ENCODE data around the gene NRAS.

The NRAS gene

DNA sequence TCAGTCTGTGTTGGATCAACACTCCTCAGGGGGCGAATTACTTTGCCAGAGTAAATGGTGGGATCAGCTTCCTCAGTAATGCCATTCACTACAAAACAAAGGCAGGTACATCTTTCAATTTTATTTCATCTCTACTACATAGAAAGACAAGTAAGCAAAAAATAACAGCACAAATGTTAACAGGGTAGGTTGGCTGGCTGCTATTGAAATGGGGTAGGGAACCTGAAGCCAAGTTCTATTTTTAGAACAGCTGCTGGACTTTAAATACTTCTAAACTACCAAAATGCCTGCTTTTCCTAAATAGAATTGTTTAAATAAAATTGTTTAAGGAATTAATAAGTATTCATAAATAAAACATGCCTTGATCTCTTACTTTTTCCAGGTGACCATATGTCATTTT, 7.3 kb upstream of the NRAS start:
- DNase-seq, result no peak

DNA sequence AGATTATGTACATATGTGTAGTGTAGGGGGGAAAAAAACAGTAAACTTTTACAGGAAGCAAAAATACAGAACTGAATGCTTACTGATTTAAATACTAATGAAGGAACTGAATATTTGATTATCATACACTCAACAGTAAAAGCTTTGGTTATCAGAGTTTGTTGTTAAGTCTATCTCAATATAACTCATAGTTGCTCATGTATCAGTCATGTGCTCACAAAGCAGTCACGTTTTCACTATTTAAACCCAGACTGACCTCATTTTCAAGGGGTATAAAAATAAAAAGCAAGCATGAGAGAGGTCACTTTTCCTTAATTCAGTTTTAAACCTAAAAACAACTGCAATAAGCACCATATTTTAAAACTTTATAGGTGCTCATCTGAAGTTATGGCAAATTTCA, 6.9 kb upstream of the NRAS start:
- DNase-seq, result no peak

DNA sequence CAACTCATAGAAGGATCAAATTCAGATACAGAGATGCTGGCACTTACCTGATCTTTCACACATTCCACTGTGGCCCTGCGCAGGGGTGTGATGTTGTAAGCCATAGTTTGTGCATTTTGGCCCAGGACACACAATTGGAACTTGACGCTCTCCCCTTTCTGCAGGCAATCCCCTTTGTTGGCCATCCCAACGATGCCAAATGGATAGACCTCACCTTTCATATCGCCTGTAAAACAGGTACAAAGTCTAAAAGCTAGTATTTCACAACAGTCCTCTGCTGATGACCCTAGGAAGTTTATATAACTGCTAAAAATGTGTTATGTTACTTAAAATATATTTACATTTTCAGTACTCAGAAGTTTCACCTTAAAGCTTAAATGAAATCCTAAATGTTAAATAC, 3.9 kb upstream of the NRAS start:
- DNase-seq, result no peak

DNA sequence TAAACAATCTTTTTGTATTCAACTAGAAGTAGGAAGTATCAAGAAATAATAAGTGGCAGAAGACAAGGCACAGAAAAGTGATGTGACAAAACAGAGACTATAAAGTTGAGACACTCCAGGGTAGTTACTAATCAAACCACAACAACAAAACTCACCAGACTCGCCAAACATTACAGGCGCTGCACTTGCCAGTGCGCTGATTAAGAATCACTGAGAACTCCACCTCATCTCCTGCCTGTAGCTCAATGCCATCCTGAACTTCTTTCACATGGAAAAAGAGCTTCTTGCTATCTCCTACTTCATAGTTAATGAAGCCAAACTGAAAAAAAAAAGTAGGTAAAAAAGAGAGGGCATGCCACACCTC, 2.8 kb upstream of the NRAS start:
- no peak for DNase-seq

DNA sequence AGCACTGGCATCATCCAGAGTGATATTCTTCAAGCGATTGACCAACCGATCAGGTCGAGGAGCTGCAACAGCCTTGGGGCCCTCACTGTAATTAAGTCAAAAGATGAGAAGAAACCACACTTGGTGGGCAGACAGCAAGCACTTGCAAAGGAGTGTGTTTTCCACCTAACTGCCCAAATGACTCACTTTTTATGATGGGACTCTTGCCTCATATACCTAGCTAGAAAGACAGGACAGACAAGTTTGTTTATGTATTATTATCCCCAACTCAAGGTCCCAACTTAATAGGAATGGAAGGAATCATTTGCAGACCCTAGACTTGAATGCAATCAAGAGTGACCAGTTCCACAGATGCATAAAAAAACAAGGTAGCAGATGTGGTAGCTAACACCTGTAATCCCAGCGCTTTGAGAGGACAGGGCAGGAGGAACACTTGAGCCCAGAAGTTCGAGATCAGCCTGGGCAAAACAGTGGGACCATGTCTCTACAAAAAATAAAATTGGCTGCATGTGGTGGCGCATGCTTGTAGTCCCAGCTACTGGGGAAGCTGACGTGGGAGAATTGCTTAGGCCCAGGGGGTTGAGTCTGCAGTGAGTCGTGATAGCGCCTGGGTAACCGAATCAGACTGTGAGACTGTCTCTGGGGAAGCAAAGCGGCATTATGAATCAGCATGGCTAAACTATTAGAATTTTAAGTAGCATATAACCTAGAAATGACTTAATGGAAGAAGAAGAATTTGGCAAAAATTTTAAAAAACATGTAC, 2.3 kb upstream of the NRAS start:
- DNase-seq, result no peak

DNA sequence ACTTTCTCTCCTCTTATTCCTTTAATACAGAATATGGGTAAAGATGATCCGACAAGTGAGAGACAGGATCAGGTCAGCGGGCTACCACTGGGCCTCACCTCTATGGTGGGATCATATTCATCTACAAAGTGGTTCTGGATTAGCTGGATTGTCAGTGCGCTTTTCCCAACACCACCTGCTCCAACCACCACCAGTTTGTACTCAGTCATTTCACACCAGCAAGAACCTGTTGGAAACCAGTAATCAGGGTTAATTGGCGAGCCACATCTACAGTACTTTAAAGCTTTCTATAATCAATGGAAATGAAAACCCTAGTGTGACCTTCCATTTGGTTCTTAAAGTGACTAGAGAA, 643 bp downstream of the NRAS start:
- no peak for DNase-seq

DNA sequence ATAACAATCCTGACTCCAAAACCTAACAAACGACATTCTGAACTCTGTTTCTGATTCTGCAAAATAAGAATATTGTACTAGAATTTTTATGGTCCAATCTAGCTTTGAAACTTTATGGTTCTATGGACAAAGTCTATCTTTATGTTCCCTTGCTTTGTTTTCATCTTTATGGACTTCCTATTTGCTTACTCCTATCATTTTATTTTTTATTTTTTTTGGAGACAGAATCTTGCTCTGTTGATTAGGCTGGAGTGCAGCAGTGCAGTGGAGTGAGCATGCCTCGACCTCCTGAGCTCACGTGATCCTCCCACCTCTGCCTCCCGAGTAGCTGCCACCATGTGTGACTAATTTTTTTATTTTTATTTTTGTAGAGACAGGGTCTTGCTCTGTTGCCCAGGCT, 3.6 kb downstream of the NRAS start:
- no peak for DNase-seq

DNA sequence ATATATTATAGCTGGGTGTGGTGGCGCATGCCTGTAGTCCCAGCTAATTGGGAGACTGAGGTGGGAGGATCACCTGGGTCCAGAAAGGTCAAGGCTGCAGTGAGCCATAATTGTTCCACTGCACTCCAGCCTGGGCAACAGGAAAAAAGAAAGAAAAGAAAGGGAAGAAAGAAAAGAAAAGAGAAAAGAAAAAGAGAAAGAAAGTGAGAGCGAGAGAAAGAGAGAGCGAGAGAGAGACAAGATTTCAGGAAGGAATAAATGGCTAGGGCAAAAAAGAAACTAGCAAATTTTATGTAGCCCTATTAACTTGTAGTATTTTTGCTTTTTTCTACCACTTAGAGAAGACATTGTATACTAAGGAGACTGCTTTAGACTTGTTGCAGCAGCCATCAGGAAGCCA, 6.2 kb downstream of the NRAS start:
- DNase-seq, result no peak

DNA sequence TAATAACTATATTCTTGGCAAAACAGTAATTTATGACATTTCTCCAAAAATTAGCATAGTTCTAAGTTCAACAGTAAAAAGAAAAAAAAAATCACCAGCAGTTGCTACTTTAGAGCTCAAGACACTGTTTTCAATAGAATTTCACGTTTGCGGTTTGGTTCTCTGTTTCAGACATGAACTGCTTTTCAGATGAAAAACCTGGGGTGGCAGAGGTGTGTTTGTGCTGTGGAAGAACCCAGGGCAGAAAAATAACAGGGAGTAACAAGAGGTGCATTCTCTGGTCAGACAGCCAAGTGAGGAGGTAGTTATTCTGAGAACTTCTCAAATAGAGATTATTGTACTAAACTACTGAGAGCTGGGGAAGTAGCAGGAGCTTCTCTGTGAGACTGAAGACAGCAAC, 9.0 kb downstream of the NRAS start:
- DNase-seq, result no peak

DNA sequence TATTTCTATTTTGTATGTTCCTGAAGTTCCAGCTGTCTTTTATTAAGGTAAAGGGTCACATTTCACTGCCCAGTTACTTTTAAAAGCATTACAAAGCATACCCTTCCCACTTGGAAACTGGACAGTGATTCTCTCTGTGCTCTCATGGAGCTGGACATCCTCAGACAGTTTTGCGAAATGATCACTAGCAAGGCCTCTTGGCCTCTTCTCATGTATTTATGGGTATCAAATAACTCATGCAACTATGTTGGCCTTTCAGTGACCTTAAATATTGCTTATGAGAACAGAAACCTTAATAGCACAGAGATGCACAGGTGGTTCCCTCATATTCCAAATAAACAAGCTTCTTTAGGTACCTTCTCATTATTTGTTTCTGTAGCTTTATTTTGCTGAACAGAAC, 13.3 kb downstream of the NRAS start:
- DNase-seq, result no peak

DNA sequence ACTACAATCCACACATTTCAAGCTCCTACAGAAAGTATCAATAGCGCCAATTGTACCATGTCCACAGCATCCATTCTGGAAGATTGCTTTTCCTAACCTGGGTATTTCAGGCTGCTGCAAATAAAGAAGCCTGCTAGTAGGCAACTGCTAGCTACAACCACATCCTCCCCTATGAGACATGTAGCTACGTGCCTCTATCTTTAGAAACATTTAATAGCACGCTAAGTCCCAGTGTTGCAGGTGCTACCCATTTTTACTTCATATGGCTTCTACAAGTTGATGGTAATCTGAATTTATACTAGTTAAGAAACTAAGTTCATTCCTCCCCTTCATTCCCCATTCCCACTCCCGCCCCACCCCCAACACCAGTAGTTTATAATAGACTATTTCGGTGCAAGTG, 13.8 kb downstream of the NRAS start:
- DNase-seq, result no peak

DNA sequence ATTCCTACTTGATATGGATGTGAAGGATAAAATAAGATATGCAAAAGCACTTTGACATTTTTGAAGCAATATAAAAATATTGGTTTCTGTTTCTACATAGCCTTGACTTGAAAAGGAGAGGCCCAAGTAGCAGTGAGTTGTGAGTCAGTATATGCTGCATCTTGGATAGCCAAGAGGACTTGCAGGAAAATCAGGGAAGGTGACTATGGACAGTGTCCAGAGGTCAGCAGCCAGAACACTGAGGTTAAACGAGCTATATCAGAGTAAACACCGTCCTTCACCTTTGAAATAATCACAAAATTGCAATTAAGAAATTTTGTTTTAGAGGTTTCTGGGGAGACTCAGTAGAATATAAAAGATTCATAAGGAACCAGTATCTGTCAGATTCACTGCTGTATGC, 14.6 kb downstream of the NRAS start:
- DNase-seq, result no peak

DNA sequence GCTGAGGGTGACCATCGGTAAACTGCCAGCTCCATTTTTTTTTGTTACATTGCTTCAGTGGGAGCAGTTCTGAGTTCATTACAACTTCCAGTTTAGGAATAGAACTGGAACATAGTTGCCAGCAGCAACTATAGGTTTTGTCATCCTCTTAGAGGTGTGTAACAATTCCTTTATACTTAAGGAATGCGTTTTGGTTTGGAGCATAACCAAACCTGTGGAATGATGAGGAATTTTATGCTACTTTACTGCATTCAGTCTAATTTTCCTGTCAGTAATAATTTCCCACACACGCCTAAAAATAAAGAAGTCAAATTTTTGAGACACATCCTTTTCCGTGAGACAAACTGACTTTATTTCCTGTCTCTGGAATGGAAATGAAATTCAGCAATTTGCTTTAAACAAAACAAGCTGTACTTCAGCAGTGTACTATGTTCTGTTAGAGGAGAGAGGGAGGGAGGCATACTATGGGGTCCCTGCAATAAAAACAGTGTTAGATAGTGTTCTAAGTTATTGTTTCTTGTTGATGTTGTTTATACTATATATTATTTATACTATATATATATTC, 16.5 kb downstream of the NRAS start:
- no peak for DNase-seq

DNA sequence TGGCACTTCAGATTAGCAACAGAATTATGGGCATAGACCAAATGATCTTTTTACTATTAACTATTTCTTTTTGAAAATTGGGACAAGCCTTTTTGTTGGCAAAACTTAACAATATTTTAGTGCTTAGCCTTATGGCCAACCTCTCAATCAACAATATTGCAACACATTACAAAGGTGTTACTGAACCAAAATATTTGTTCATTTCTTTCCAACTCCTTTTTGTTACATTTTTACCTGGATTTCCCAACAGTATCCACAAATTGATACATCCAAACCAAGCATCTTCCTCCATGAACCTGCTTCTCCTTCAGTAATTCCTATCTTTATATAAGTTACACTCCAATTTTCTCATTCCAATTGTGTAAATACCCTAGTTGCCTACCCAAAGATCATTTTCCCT, 19.8 kb downstream of the NRAS start:
- DNase-seq, result no peak

DNA sequence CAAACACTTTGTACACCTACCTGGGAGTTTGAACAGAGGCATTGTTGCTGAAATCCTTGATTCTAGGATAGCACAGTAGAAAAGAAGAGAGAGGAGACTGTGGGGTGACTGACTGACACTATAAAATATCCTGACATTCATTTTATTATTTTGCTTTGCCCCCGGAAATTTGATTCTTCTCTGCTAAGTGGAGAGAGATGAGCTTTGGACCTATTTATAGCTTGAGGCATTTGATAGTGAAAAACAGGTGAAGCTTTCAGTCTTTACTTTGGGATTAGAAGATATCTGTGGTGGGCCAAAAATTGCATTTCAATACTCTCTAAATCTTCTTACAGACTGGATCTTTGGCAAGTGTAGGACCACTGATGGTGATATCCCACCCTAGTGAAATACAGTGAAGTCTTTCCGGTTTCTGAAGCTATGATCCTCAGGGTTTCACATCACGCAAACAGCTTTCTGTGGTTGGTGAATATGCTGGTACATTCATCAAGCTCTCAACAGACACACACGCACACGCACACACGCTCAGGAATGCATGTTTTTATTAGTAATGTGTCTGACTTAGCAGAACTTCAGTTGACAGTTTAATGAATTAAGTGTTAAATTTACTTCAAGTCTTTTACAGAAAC, 21.0 kb downstream of the NRAS start, which contains the start of gene AMPD1:
TSS of gene AMPD1 (minus strand) at position 117 of the 629 bp plus-strand sequence. CDS start at position 42, 75 bp downstream.
- DNase-seq, result no peak

DNA sequence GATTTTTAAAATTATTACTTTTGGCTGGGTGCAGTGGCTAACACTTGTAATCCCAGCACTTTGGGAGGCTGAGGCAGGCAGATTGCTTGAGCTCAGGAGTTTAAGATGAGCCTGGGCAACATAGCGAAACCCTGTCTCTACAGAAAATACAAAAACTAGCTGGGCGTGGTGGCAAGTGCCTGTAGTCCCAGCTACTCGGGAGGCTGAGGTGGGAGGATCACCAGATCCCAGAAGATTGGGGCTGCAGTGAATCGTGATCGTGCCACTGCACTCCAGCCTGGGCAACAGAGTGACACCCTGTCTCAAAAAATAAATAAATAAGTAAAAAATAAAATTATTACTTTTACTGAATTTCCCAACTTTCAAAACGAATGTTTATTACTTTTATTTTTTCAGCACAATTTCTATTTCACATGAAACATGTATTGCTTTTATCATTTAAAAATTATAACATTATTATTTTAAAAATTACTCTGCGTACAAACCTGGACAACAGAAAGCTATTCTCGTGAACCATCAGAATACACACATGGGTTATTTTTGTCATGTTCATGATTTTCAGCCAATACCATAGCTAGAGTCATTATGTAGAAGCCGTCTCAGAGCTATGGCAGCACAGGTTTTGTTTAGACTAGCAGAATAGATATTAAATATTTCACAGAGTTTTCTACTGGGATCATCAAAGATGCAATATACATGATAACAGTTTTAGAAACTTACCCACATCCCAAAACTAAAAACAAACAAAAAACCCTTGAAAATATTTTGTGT, 21.8 kb downstream of the NRAS start:
- DNase-seq, result no peak

DNA sequence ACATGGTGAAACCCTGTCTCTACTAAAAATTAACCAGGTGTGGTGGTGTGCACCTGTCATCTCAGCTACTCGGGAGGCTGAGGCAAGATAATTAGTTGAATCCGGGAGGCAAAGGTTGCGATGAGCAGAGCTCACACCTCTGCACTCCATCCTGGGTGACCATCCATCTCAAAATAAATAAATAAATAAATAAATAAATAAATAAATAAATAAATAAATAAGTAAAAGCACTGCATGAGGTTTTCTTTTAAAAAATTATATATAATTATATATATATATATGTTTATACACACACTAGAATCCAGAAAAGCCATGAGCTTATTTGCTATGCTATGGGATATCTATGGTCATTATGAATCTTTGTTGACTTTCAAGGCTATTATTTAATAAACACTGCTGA, 23.6 kb downstream of the NRAS start:
- no peak for DNase-seq

DNA sequence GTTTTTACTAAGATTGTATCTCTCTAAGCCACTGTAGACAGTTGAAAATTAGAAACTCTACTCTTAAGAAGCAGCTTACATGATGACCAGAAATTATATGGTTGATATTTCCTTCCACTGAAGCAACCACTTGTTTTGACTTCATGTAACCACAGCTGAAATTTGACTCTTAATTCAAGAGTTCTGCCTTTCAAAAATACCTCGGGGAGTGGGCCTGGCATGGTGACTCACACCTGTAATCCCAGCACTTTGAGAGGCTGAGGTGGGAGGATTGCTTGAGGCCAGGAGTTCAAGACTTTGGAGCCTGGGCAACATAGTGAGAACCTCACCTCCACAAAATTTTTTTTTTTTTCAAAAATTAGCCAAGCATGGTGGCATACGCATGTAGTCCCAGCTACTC, 25.5 kb downstream of the NRAS start:
- DNase-seq, result no peak

DNA sequence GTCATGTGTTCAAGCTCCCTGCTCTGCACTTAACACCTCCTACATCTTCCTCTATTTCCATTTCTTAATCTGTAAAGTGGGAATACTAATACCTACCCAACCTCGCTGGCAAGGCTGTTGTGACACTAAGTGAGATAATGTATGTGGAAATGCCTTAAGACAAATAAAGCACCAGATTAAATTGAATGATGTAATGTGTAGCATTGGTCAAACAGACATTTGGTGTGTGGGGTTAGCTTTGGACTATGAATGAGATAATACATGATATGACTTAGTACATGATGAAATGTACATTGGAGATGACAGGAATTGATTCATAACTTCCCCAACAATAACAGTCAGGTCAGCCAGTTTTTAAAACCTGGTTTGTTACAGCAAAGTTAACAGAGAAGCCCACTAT, 26.4 kb downstream of the NRAS start:
- no peak for DNase-seq

DNA sequence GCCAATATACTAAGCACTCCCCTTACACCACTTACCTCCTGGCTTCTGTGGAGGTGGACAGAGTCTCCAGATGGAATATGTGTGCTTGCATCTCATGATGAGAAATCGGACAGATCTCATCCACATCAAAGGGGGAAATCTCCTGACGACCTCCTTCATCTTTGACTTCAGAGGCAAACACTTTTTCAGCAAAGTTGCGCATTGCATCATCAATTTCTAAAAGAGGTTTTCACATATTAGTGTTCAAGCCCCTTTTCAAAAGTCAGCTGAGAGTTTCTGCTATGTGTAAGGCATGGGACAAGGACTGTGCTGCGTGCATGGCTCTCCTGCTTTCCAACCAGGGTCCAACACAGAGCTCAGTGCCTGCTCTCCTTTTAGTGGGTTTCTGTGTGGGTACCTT, 28.0 kb downstream of the NRAS start:
- no peak for DNase-seq

DNA sequence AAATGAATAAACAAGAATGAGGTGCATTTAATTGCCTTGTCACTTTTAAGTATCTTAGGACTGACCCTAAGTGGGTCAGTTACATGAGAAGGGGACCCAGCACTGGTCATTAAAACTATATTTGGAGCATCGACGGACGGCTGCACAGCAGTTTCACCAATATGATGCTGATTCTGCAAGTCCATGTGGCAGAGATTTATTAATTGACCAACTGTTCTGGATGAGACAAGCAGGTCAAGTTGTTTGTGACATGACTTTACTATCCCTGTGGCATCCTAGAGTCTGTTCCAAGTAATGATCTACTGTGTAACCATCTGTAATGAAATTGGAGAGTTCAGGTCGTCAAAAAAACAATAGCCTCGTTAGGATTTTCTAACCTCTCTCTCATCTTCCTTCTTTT, 30.7 kb downstream of the NRAS start:
- DNase-seq, result no peak

DNA sequence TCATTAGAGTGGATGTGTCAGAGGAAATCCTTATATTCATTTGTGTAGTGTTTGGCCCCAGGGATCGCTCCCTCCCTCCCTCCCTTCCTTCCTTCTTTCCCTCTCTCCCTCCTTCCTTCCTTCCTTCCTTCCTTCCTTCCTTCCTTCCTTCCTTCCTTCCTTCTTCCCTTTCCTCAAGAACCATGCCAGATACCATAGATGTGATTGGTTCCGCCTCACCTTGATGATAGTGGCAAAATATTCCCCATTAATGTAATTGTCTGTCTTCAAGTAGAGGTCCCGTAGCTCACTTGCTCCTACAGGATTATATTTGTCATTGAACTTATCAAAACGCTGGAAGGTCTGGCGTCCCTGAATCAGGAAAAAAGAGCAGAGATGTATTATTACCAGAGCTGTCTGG, 38.9 kb downstream of the NRAS start:
- no peak for DNase-seq

DNA sequence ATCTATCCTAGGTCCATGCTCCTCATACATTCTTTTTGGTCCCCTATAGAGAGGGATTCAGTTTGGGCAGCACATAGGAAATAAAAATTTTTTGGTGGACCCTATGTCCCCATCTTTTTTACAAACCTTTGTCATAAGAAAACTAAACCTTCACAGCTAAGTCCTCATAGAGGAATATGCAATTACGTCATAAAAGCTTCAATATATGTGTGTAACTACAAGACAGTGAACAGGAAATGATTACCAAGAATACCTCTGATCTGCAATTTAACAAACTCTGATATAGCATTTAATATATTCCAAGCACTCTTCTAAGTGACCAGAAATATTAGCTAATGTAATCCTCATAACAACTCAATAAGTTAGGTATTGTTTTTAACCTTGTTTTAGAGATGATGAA, 40.5 kb downstream of the NRAS start:
- no peak for DNase-seq

DNA sequence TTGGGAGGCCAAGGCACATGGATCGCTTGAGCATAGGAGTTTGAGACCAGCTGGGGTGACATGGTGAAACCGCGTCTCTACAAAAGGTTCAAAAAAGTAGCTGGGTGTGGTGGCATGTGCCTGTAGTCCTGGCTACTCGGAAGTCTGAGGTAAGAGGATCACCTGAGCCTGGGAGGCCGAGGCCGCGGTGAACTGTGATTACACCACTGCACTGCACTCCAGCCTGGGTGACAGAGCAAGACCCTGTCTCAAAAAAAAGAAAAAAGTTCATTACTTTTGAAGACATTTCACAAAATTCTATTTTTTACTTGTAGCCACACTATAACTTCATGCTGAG, 44.7 kb downstream of the NRAS start:
- DNase-seq, result no peak
